Panc1 (cell line): ENCODE data around the gene PLSCR3.
"Not testable (repeated sequence)": the region's sequence is repeated elsewhere in the genome, so short reads cannot be mapped to it uniquely, and the experiment has no call there.

Source experiments
- POLR2AphosphoS5 ChIP-seq: IDR thresholded peaks from 2 replicates; pipeline ENCODE4 v1.6.1; 2012; ENCODE audit warnings: mild to moderate bottlenecking, low read depth, low read length, moderate library complexity
- SIN3A ChIP-seq: IDR thresholded peaks from 2 replicates; pipeline ENCODE4 v1.6.1; 2012; ENCODE audit warnings: low read depth, mild to moderate bottlenecking, low read length, moderate library complexity, borderline replicate concordance; ENCODE audit not compliant: insufficient read depth
- TF ChIP-seq, protein P1 (sequence below): fragments of 450-650 bp; IDR thresholded peaks from 2 replicates; pipeline ENCODE4 v1.5.1; 2017; ENCODE audit warnings: mild to moderate bottlenecking
- TF ChIP-seq, protein P2 (sequence below), 2 experiments: IDR thresholded peaks; 2 replicates each; pipeline ENCODE4 v1.6.1; 2011 to 2012; ENCODE audit warnings: low read depth in 2 of 2, control low read depth in 1 of 2, low read length in 1 of 2, mild to moderate bottlenecking in 1 of 2, moderate library complexity in 1 of 2; ENCODE audit not compliant: insufficient read depth in 1 of 2

DNA sequence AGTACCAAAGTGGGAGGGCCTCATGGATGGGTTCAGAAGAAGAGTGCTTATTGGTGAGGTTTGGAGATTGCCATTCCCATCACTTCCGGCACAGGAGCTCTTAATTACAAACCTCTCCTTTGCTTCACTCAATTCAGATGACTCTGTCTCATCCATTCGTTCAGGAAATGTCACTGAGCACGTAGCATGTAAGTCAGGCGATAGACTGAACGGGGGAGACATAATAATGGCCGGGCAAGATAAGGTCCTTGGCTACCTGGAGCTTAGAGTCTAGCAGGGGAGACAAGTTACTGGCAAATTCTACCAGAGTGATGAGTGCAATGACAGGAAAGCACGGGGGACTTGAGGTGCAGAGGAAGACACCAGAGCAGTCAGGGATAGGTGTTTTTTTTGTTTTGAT is 28.4 kb downstream of the PLSCR3 start:
- TF ChIP-seq, protein P1, sequence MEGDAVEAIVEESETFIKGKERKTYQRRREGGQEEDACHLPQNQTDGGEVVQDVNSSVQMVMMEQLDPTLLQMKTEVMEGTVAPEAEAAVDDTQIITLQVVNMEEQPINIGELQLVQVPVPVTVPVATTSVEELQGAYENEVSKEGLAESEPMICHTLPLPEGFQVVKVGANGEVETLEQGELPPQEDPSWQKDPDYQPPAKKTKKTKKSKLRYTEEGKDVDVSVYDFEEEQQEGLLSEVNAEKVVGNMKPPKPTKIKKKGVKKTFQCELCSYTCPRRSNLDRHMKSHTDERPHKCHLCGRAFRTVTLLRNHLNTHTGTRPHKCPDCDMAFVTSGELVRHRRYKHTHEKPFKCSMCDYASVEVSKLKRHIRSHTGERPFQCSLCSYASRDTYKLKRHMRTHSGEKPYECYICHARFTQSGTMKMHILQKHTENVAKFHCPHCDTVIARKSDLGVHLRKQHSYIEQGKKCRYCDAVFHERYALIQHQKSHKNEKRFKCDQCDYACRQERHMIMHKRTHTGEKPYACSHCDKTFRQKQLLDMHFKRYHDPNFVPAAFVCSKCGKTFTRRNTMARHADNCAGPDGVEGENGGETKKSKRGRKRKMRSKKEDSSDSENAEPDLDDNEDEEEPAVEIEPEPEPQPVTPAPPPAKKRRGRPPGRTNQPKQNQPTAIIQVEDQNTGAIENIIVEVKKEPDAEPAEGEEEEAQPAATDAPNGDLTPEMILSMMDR, result not testable (repeated sequence)
- TF ChIP-seq, protein P2, sequence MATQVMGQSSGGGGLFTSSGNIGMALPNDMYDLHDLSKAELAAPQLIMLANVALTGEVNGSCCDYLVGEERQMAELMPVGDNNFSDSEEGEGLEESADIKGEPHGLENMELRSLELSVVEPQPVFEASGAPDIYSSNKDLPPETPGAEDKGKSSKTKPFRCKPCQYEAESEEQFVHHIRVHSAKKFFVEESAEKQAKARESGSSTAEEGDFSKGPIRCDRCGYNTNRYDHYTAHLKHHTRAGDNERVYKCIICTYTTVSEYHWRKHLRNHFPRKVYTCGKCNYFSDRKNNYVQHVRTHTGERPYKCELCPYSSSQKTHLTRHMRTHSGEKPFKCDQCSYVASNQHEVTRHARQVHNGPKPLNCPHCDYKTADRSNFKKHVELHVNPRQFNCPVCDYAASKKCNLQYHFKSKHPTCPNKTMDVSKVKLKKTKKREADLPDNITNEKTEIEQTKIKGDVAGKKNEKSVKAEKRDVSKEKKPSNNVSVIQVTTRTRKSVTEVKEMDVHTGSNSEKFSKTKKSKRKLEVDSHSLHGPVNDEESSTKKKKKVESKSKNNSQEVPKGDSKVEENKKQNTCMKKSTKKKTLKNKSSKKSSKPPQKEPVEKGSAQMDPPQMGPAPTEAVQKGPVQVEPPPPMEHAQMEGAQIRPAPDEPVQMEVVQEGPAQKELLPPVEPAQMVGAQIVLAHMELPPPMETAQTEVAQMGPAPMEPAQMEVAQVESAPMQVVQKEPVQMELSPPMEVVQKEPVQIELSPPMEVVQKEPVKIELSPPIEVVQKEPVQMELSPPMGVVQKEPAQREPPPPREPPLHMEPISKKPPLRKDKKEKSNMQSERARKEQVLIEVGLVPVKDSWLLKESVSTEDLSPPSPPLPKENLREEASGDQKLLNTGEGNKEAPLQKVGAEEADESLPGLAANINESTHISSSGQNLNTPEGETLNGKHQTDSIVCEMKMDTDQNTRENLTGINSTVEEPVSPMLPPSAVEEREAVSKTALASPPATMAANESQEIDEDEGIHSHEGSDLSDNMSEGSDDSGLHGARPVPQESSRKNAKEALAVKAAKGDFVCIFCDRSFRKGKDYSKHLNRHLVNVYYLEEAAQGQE (IDR thresholded peaks at IDR 0.05; ENCODE audit: insufficient read depth in 1 of 2, low read depth in 2 of 2, low read length in 1 of 2), result not testable (repeated sequence)
- not testable (repeated sequence) for TF ChIP-seq SIN3A, POLR2AphosphoS5
